K562 (cell line): Measurements from ENCODE around the gene RSBN1L. TPM values are rescaled to one million over a fixed set of nuclear protein-coding genes. Genes with fewer than 3 reads are reported as not detected.

ENCODE experiments used
- ATAC-seq: fragments of 200-7000 bp; cut with Tn5 transposase; 3 replicates; pipeline ENCODE4 v1.9.1; 2020; ENCODE audit warnings: moderate library complexity
- BruUV-seq: library from RNA; stranded (reverse); fragments of 400-500 nt; replicated peaks from 2 replicates; lab custom pipeline; 2021; lab: Mats Ljungman, UMichigan
- CTCF ChIA-PET: fragments of 300-600 bp; formaldehyde crosslinking; extraction: SDS; loops from one replicate; lab custom pipeline; 2021; ENCODE audit warnings: low intra/inter-chr PET ratio; lab: Yijun Ruan, JAX
- POLR2A ChIA-PET: fragments of 300-600, 350-650 bp; sonication (Branson Sonifier 250); formaldehyde crosslinking; extraction: SDS; loops from one replicate; lab custom pipeline; 2021; ENCODE audit warnings: antibody characterized with exemption, inconsistent platforms; lab: Yijun Ruan, JAX
- DNase-seq, 4 experiments: peaks; one replicate each; pipeline versions ENCODE4 v3.0.0 to v3.0.0-alpha.2; 2011 to 2018; ENCODE audit warnings: low spot score in 3 of 4, mixed read lengths in 3 of 4; ENCODE audit errors: extremely low read depth in 1 of 4
- FAIRE-seq: peaks from 2 replicates; lab custom pipeline; 2011; peaks lifted over from hg19 to GRCh38; lab: Jason Lieb, UNC
- H2AFZ ChIP-seq: 2 replicates; pipeline ENCODE4 v1.6.0; 2011; ENCODE audit warnings: low read depth, low read length, control low read depth, inconsistent platforms
- H3K27ac ChIP-seq: fragments of 200-600 bp; 3 replicates; pipeline ENCODE4 v1.8.0; 2011; ENCODE audit warnings: low read depth, mild to moderate bottlenecking, control low read depth, inconsistent platforms, low read length, moderate library complexity, mixed read lengths; ENCODE audit errors: extremely low read depth
- H3K27me3 ChIP-seq, 2 experiments: fragments of 300-600 bp in 1 of 2; 2 replicates in 1 of 2; 3 replicates in 1 of 2; pipeline versions ENCODE4 v1.6.0 to v1.8.0; 2011; ENCODE audit warnings: inconsistent platforms in 2 of 2, low read length in 2 of 2, mild to moderate bottlenecking in 1 of 2, mixed read lengths in 1 of 2, moderate library complexity in 1 of 2; ENCODE audit not compliant: control insufficient read depth in 2 of 2, insufficient read depth in 2 of 2
- H3K36me3 ChIP-seq: fragments of 300-600 bp; 3 replicates; pipeline ENCODE4 v1.8.0; 2011; ENCODE audit warnings: mild to moderate bottlenecking, low read length, inconsistent platforms; ENCODE audit not compliant: control insufficient read depth, insufficient read depth
- H3K4me1 ChIP-seq, 2 experiments: fragments of 200-600 bp in 1 of 2; replicated peaks in 1 of 2; 2 replicates in 1 of 2; 3 replicates in 1 of 2; pipeline versions ENCODE4 v1.5.1 to v1.8.0; 2011; ENCODE audit warnings: inconsistent platforms in 2 of 2, low read length in 2 of 2, mild to moderate bottlenecking in 1 of 2, mixed read lengths in 1 of 2, moderate library complexity in 1 of 2; ENCODE audit not compliant: control insufficient read depth in 2 of 2, insufficient read depth in 2 of 2
- H3K4me2 ChIP-seq: 2 replicates; pipeline ENCODE4 v1.6.1; 2011; ENCODE audit warnings: low read length, control low read depth, inconsistent platforms, mixed read lengths; ENCODE audit not compliant: insufficient read depth
- H3K4me3 ChIP-seq: fragments of 200-600 bp; sonication (generic), shearing (Covaris generic); 2 replicates; pipeline ENCODE4 v1.5.1; 2016; ENCODE audit warnings: control low read depth, inconsistent platforms
- H3K79me2 ChIP-seq: fragments of 200-600 bp; 3 replicates; pipeline ENCODE4 v1.8.0; 2011; ENCODE audit warnings: low read length, inconsistent platforms; ENCODE audit not compliant: control insufficient read depth, insufficient read depth
- H3K9ac ChIP-seq, 2 experiments: 2 replicates each; pipeline versions ENCODE4 v1.6.0 to v1.6.1; 2011; ENCODE audit warnings: low read depth in 2 of 2, low read length in 2 of 2, control low read depth in 1 of 2, inconsistent platforms in 1 of 2, mild to moderate bottlenecking in 1 of 2, mixed read lengths in 1 of 2; ENCODE audit not compliant: insufficient read depth in 1 of 2
- H3K9me1 ChIP-seq: one replicate; pipeline ENCODE4 v1.6.0; 2011; ENCODE audit warnings: inconsistent platforms, mild to moderate bottlenecking, low read length, moderate library complexity; ENCODE audit not compliant: control insufficient read depth, insufficient read depth
- H3K9me3 ChIP-seq: replicated peaks from 2 replicates; pipeline ENCODE4 v1.5.1; 2011; ENCODE audit warnings: low read depth, low read length, inconsistent platforms; ENCODE audit not compliant: control insufficient read depth, insufficient read depth
- H4K20me1 ChIP-seq: replicated peaks from 2 replicates; pipeline ENCODE4 v1.6.1; 2011; ENCODE audit warnings: low read length, inconsistent platforms, mixed read lengths; ENCODE audit not compliant: control insufficient read depth, insufficient read depth
- HIVEP1 ChIP-seq: fragments of 250-450 bp; sonication (Bioruptor Pico); IDR thresholded peaks from 2 replicates; pipeline ENCODE4 v1.4.0; 2020; ENCODE audit warnings: mild to moderate bottlenecking
- MECOM ChIP-seq: fragments of 250-450 bp; sonication (Bioruptor Pico); IDR thresholded peaks from 2 replicates; pipeline ENCODE4 v1.8.0; 2022; ENCODE audit warnings: inconsistent platforms
- NCOA4 ChIP-seq: fragments of 450-650 bp; IDR thresholded peaks from 2 replicates; pipeline ENCODE4 v1.6.1; 2018; ENCODE audit warnings: mild to moderate bottlenecking; ENCODE audit not compliant: partially characterized antibody
- PTRF ChIP-seq: fragments of 450-650 bp; IDR thresholded peaks from 2 replicates; pipeline ENCODE4 v1.6.1; 2016; ENCODE audit warnings: mild to moderate bottlenecking, missing genetic modification characterization, missing compliant biosample characterization
- ZNF174 ChIP-seq: fragments of 250-450 bp; sonication (Bioruptor Pico); IDR thresholded peaks from 2 replicates; pipeline ENCODE4 v1.4.0; 2020; ENCODE audit warnings: mild to moderate bottlenecking
- ZNF274 ChIP-seq: IDR thresholded peaks from 2 replicates; pipeline ENCODE4 v1.6.1; 2011; ENCODE audit warnings: low read depth, mild to moderate bottlenecking, low read length, moderate library complexity, borderline replicate concordance
- WGBS: fragments of 100-300 bp; shearing (Covaris generic); methylation state at CpG from one replicate; pipeline ENCODE4 v1.1.6; 2016; ENCODE audit warnings: low coverage, mixed read lengths; ENCODE audit not compliant: insufficient coverage; ENCODE audit errors: missing lambda C conversion rate; 5-methylcytosine and 5-hydroxymethylcytosine counted together
- in situ Hi-C: fragments of 300-500 bp; cut with MboI; formaldehyde crosslinking; loops from 4 replicates; pipeline ENCODE4 v1.15.0; 2018; ENCODE audit warnings: inconsistent platforms, mixed read lengths
- intact Hi-C: fragments of 100-400 bp; cut with micrococcal nuclease; formaldehyde crosslinking; loops from 2 replicates; pipeline ENCODE4 v1.14.2; 2022
- polyA plus RNA-seq, 8 experiments: library from polyadenylated mRNA; depleted of rRNA in 4 of 8; stranded (reverse) in 5 of 8; unstranded in 3 of 8; fragments of >200 nt; fragmentation: Nextera tagmentation in 2 of 8; fragmentation: Illumina TruSeq in 1 of 8; extraction: Ambion mirVana in 2 of 8; extraction: Trizol in 1 of 8; gene quantifications; 2 replicates each; pipeline versions ENCODE4 v1.2.1 to v1.2.3, GENCODE V29; 2011 to 2014; ENCODE audit warnings: inconsistent platforms in 1 of 8, missing spikeins in 1 of 8
- total RNA-seq, 7 experiments: library from RNA; depleted of rRNA in 6 of 7; stranded (reverse); fragments of >200 nt in 6 of 7; fragmentation: Illumina TruSeq in 2 of 7; extraction: Trizol in 2 of 7; gene quantifications; 2 replicates each; pipeline versions ENCODE4 v1.2.1 to v1.2.3, GENCODE V29; 2011 to 2021; ENCODE audit warnings: low replicate concordance in 1 of 7
- TF ChIP-seq, protein P1 (sequence below): fragments of 200-800 bp; sonication (Bioruptor generic); IDR thresholded peaks from 2 replicates; pipeline ENCODE4 v1.6.1; 2017; ENCODE audit warnings: missing genetic modification characterization, missing compliant biosample characterization
- TF ChIP-seq, protein P2 (sequence below), 2 experiments: fragments of 150-350 bp in 1 of 2; IDR thresholded peaks; 2 replicates each; pipeline ENCODE4 v1.6.1; 2012 to 2016; ENCODE audit warnings: low read depth in 2 of 2, low read length in 2 of 2, mild to moderate bottlenecking in 1 of 2, moderate library complexity in 1 of 2

Gene RSBN1L
- total and polyA plus RNA-seq, 9 of the 15 experiments (the other 6 are each of a cell fraction or from before 2014, with no cell fraction given) = 6.2 to 35.2 (median 20.1) TPM

DNA sequence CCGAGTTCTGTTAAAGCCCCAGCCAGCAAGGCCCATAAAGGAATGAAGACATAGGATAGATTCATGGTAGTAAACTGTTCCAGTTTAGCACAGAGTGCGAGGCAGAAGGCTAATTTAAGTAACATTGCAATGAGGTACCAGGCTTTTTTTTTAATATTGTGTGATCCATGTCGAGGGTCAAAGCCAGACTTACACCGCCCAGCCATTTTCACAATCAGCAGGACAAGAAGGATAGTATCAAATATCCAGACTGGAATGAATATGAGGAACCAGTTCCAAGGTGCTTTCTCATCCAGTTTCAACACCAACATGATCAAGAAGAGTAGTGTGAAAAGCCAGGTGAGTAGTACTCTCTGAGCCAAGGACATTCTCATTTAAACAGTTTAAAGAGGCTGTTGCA, 97.7 kb downstream of the RSBN1L start:
- Histone ChIP-seq H3K79me2 (peaks cover 51% of the 10 kb centered on the region), H3K4me1 (peaks cover 11 to 12% of the 10 kb centered on the region in 2 experiments; a peak in 4 of 5 replicates), H3K9ac (no peak overlapping the region), H2AFZ (no peak overlapping the region), H3K27ac (no peak overlapping the region), H3K27me3 (no peaks in the 10 kb centered on the region), H4K20me1 (no peaks in the 10 kb centered on the region), H3K9me3 (no peaks in the 10 kb centered on the region), H3K4me3 (no peak overlapping the region), H3K9me1 (no peaks in the 10 kb centered on the region), H3K36me3 (peaks cover 29% of the 10 kb centered on the region; the same call in 2 of the 3 replicates), H3K4me2 (no peak overlapping the region)
- no peak for TF ChIP-seq HIVEP1 (CRISPR knock-in tag)
- no peak for TF ChIP-seq NCOA4
- no peak for TF ChIP-seq PTRF (tag)
- TF ChIP-seq, protein P1, sequence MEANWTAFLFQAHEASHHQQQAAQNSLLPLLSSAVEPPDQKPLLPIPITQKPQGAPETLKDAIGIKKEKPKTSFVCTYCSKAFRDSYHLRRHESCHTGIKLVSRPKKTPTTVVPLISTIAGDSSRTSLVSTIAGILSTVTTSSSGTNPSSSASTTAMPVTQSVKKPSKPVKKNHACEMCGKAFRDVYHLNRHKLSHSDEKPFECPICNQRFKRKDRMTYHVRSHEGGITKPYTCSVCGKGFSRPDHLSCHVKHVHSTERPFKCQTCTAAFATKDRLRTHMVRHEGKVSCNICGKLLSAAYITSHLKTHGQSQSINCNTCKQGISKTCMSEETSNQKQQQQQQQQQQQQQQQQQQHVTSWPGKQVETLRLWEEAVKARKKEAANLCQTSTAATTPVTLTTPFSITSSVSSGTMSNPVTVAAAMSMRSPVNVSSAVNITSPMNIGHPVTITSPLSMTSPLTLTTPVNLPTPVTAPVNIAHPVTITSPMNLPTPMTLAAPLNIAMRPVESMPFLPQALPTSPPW = no peak
- TF ChIP-seq, protein P2, sequence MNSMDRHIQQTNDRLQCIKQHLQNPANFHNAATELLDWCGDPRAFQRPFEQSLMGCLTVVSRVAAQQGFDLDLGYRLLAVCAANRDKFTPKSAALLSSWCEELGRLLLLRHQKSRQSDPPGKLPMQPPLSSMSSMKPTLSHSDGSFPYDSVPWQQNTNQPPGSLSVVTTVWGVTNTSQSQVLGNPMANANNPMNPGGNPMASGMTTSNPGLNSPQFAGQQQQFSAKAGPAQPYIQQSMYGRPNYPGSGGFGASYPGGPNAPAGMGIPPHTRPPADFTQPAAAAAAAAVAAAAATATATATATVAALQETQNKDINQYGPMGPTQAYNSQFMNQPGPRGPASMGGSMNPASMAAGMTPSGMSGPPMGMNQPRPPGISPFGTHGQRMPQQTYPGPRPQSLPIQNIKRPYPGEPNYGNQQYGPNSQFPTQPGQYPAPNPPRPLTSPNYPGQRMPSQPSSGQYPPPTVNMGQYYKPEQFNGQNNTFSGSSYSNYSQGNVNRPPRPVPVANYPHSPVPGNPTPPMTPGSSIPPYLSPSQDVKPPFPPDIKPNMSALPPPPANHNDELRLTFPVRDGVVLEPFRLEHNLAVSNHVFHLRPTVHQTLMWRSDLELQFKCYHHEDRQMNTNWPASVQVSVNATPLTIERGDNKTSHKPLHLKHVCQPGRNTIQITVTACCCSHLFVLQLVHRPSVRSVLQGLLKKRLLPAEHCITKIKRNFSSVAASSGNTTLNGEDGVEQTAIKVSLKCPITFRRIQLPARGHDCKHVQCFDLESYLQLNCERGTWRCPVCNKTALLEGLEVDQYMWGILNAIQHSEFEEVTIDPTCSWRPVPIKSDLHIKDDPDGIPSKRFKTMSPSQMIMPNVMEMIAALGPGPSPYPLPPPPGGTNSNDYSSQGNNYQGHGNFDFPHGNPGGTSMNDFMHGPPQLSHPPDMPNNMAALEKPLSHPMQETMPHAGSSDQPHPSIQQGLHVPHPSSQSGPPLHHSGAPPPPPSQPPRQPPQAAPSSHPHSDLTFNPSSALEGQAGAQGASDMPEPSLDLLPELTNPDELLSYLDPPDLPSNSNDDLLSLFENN (IDR thresholded peaks at IDR 0.05; ENCODE audit: low read depth in 2 of 2, low read length in 2 of 2) = no peak
- TF ChIP-seq MECOM (CRISPR knock-in tag) = no peak
- no peak for TF ChIP-seq ZNF274
- TF ChIP-seq ZNF174 (CRISPR knock-in tag) = no peak
- POLR2A ChIA-PET = no interaction called here
- in situ Hi-C loops = no loop called here
- no peak for DNase-seq
- FAIRE-seq = no peak
- CTCF ChIA-PET = no interaction called here
- intact Hi-C loops = loop anchor here (10.0 kb wide), 1 partner anchor 221 kb away; no protein-coding TSS in a partner anchor
- WGBS = 89% methylated on average over 4 of the region's 4 CpGs
- no TSS peak for BruUV-seq
- no peak for ATAC-seq
